ENCODE data around the gene ZCWPW1. TPM values are rescaled to one million over a fixed set of nuclear protein-coding genes. Genes with fewer than 3 reads are reported as not detected.
A peak's percentile ranks its signal among the peaks of the same experiment; 100 is the strongest.

ZCWPW1 gene
- polyA plus RNA-seq (ENCODE audit: insufficient read length) = 5.9 TPM

DNA sequence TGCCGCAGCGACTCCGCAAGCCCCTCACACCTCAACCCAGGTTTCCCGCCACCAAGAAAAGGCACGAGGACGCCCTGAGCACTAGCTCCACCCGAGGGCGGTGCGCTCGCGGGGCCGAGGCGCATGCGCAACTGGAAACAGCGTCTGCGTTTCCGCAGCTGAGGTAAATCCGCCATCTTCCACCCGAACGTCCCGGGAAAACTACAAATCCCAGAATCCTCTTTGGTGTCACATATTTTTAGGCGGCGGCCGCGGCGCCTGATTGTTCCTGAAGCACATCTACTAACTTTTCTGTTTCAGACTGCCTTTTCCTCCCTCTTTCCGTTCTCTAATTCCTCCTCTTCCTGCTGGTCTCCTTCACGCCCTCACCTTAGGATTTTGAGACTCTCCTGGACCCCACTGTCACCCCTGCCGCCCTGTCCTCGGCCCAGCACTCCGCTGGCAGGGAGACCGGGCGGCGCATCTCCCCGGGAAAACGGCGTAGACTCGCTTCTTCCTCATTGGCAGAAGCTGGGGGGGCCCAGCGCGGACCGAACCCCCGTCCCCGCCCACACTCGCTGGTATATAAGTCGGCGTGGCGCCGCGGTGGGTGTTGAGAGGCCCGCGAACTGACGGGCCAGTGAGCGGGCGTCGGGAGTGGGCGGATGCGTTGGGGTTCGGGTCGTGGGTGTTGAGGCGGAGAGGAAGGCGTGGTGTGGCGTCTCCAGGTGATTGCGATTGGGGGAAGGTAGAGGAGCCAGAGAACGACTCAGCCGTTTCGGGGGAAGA is at the start of gene ZCWPW1:
TSS of gene ZCWPW1 (minus strand) at position 505 of the 768 bp plus-strand sequence. CDS start 8,054 bp downstream, outside the sequence.
- peak; percentile 97 for DNase-seq (ENCODE audit: low read depth)

DNA sequence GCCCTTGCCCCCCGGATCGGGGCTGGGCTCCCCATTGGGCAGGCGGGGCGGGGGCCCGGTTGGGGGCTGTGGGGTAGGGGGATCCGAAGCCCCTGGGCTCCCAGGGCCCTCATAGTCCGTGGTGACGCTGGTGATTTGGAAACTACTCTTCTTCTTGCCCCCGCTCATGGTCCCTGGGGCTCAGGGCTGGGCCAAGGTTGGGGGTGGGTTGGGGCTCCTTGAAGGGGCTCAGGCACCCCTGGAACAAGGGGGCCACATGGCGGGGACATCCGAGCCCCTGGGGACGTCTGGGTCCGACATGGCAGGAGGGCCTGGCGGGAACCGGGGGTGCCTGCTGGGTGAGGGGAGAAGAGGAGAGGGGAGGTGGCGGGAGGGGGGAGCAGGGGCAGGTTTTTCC is 49.4 kb upstream of the ZCWPW1 start:
- no peak for DNase-seq (ENCODE audit: low read depth)

DNA sequence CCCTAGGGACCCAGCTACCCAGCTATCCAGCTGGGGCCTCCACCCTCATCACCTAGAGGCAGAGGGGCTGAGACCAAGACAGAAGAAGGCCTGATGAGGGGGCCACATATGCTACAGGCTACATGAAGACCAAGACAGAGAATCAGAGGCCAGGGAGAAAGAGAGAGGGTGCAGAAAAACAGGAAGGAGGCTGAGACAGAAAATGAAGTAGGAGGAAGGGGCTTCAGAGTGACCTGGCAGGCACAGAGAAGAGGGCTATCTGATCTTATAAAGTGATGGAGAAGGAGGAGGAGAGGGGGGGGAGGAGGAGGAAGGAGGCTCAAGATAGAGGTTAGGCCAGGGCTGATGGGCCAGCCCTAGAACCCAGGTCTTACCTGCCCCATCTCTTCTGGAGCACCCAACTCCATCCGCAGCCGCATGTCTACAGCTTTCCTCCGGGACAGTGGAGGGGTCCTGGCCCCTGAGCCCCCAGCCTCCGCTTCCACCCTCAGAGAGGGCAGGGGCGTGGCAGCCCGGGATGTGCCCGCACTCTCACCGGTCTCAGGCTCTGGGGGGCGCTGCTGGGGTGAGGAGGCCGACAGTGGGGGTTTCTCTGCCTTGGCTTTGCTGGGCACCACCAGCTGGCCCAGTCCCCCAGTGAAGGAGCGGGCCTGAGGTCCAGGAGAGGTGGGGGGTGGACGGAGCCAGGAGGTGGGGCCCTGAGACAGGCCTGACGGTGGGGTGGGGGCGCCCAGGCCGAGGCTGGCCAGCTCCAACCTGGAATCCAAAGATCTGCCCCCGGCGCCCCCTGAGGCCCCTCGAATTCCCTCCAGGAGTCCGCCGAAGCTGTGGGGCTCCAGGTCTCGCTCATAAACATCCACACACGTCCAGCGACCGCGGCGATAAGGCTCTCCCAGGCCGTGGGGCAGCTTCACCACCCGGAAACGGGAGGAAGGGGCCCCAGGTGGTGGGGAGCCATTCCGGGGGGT is 48.7 kb upstream of the ZCWPW1 start:
- DNase-seq (ENCODE audit: low read depth) = no peak

- DNase-seq (ENCODE audit: low read depth) = no peak
Observed at GRCh38 chr7:100476101-100476780, 47.7 kb upstream of the ZCWPW1 start.

GRCh38 chr7:100475549-100475948 is 47.0 kb upstream of the ZCWPW1 start:
- DNase-seq (ENCODE audit: low read depth) = no peak

DNA sequence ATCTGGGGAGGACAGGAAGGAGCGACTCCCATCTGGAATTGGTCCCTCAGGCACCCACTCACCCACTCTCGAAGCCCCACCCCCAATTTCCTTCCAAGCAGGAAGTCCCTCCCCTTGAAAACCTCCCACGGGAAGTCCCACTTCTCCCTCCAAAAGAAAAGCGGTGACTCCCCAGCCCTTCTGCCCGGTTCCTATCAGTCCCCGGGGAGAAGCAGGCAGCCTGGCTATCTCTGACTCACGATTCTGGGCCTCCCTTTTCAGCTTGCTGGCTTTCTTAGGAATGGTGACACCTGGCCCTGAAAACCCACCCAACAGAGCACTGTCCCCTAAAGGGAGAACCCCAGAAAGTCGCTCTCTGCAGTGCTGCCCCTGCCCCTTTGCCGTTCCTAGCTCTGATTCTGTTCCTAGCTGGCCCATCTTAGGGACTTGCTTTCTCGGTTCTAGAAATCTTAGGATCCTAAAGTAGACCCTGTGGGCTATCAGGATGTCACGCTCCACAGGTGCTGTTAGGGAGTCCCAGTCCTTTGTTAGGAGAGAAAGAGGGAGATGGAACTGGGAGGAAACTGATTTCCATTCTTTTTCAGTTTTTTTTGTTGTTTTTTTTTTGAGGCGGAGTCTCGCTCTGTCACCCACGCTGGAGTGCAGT is 44.5 kb upstream of the ZCWPW1 start:
- DNase-seq (ENCODE audit: low read depth) = no peak

- DNase-seq (ENCODE audit: low read depth) = no peak
Observed at GRCh38 chr7:100472121-100472851, 43.8 kb upstream of the ZCWPW1 start.

- no peak for DNase-seq (ENCODE audit: low read depth)
Observed at GRCh38 chr7:100471021-100471420, 42.5 kb upstream of the ZCWPW1 start.

DNA sequence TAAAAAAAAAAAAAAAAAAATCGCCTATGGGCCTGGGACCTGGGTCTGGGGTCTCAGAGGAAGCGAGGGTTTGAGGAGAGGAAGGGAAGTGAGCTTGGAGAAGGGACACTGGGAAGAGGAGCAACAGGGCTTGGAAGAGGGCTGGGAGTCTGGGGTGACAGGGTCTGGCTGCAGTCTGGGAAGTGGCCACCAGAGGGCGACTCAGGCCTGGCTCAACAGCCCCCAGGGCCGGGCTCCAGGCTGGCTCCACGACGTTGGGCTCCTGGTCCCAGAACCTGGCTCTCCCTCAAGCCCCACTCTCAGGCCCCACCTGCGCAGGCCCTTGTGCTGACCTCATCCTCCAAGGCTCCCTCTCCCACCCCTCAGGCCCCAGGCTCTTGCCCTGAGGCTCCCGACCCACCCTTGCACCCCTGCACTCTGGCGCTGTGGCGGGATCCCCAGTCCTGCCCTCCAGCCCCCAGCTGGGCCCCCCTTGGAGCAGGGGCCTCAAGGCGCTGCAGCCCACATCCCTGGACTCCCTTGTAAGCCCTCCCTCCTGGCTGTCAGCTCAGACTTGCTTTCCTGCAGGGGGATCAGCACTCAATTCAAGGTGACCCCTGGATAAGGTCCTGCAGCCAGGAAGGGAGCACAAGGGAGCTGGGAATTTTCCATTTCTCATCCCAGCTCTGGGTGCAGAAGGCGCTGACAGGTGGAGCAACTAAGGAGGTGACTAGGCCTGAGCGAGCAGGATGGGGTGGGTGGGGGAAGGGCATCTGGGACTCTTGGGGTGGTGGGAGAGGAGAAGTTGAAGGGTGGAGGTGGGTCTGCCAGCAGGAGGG is 40.9 kb upstream of the ZCWPW1 start:
- no peak for DNase-seq (ENCODE audit: low read depth)

DNA sequence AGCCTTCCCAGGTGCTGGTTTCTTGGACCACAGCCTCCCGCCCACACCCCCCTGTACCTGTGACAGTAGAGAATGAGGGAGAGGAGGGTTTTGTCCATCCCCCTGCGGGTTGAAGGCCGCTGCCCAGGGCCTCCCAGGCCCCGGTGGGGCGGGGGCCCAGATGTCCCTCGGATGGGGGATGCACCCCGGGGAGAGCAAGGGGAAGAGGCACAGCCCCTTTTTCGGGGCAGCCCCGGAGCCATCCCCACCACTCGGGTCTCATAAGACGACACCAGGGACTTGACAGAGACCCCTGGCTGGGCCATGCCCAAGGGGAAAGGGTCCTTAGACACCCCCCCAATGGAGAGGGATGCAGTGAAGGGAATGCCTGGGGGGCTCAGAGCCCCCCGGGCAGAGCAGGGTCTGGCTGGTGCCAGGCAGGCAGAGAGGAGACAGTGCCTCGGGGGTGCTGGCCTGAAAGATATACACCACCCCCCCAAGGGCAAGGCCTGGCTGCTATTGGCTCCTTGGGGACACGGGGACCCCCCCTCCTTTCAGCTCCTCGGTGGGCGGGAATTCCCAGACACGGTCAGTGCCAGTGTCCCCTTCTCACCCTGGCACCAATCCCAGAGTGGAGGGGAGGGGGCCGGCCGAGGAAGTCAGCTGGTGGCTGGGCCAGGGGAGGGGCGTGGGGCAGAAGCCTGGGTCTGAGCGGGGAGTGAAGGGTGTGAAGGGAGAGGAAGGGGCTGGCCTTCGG is 39.3 kb upstream of the ZCWPW1 start:
- no peak for DNase-seq (ENCODE audit: low read depth)

GRCh38 chr7:100466653-100467605 is 38.4 kb upstream of the ZCWPW1 start:
- no peak for DNase-seq (ENCODE audit: low read depth)

DNA sequence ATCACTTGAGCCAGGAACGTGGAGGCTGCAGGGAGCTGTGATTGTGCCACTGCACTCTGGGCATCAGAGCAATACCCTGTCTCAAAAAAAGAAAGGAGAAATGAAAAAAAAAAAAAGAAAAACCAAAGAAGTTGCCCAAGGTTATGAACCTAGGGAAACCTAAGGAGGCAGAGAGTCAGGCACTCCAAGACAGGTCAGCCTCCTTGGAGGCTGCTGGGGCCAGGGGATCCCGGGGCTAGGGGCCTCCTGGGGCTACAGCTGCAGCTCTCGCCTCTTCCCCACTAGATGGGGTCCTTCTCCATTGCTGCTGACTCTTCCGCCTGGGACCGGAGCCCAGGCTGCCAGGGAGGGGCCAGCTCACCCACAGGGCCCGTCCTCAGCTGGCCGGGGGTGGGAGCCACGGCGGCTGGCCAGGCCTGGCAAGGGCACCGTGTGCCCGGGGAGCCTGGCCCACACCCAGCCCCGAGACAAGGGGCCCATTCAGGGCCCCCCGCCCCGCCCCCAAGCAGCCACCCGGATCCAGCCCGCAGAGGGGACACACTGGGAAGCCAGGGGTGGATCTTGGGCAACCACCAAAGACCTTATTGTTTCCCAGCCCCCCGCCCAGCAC is 37.3 kb upstream of the ZCWPW1 start:
- DNase-seq (ENCODE audit: low read depth) = no peak

DNA sequence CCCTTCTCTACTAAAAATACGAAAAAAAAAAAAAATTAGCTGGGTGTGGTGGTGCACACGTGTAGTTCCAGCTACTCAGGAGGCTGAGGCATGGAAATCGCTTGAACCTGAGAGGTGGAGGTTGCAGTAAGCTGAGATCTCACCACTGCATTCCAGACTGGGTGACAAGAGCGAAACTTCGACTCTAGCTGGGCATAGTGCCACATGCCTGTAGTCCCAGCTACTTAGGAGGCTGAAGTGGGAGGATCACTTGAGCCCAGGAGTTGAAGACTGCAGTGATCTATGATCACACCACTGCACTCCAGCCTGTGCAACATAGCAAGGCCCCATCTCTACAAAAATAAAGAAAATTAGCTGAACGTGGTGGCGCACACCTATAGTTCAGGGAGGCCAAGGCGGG is 36.8 kb upstream of the ZCWPW1 start:
- DNase-seq (ENCODE audit: low read depth) = no peak

- no peak for DNase-seq (ENCODE audit: low read depth)
Observed at GRCh38 chr7:100464791-100465190, 36.3 kb upstream of the ZCWPW1 start.

GRCh38 chr7:100464210-100464660 is 35.7 kb upstream of the ZCWPW1 start, which contains the start of gene SPACDR:
Gene SPACDR (minus strand): TSS chr7:100464260. CDS start chr7:100464025, 235 bp downstream.
- DNase-seq (ENCODE audit: low read depth) = no peak

- DNase-seq (ENCODE audit: low read depth) = no peak
Observed at GRCh38 chr7:100457033-100457432, 28.5 kb upstream of the ZCWPW1 start.

GRCh38 chr7:100456562-100456961 is 28.1 kb upstream of the ZCWPW1 start:
- DNase-seq (ENCODE audit: low read depth) = no peak

All from forelimb muscle (tissue), 1 donor.